Stimulated activated CD8-positive, alpha-beta memory T cell treated with anti-CD3 and anti-CD28 coated beads, Interleukin-4, amount 100 ng/mL, for 1 hour (primary cell): ENCODE results near the gene IL3RA.

Experiments used
- DNase-seq, 2 donors: peaks; one replicate each; pipeline ENCODE4 v3.0.0-alpha.2; 2020; ENCODE audit warnings: low read depth in 2 of 2, low spot score in 1 of 2

The IL3RA gene

GRCh38 chrX:1384658-1385252, 48.2 kb downstream of the IL3RA start:
- DNase-seq, result no peak

GRCh38 chrX:1385253-1386223, 49.0 kb downstream of the IL3RA start:
- DNase-seq, result no peak

- DNase-seq, result no peak
Observed at GRCh38 chrX:1386338-1387127, 49.9 kb downstream of the IL3RA start.

- no peak for DNase-seq
Observed at GRCh38 chrX:1387141-1387776, 50.7 kb downstream of the IL3RA start.

- DNase-seq, result no peak
Observed at GRCh38 chrX:1388651-1389050, 52.1 kb downstream of the IL3RA start.

- DNase-seq, result no peak
Observed at GRCh38 chrX:1389181-1389992, 52.8 kb downstream of the IL3RA start.

- no peak for DNase-seq
Observed at GRCh38 chrX:1389993-1390285, 53.4 kb downstream of the IL3RA start.

GRCh38 chrX:1390621-1391369, 54.2 kb downstream of the IL3RA start:
- no peak for DNase-seq

GRCh38 chrX:1391370-1391706, 54.8 kb downstream of the IL3RA start:
- DNase-seq, result peak; percentile 80 to 86

- peak; percentile 98 to 99 for DNase-seq
Observed at GRCh38 chrX:1391707-1392375, 55.3 kb downstream of the IL3RA start, which contains the start of gene SLC25A6. SLC25A6 (minus strand) TSS chrX:1392113; CDS start chrX:1392009, 104 bp downstream.

GRCh38 chrX:1392376-1393068, 55.9 kb downstream of the IL3RA start:
- no peak for DNase-seq

GRCh38 chrX:1393871-1394615, 57.5 kb downstream of the IL3RA start:
- DNase-seq, result no peak

- DNase-seq, result no peak
Observed at GRCh38 chrX:1394731-1395501, 58.3 kb downstream of the IL3RA start.

- DNase-seq, result no peak
Observed at GRCh38 chrX:1395646-1396216, 59.1 kb downstream of the IL3RA start.

- no peak for DNase-seq
Observed at GRCh38 chrX:1397001-1397400, 60.4 kb downstream of the IL3RA start.

- DNase-seq, result no peak
Observed at GRCh38 chrX:1397441-1398270, 61.1 kb downstream of the IL3RA start.
